SK-N-SH (cell line): ENCODE results near the gene CCDC197. TPM values are rescaled to one million over a fixed set of nuclear protein-coding genes. Genes with fewer than 3 reads are reported as not detected.

Experiments
- CTCF ChIA-PET: fragments of 300-600, 350-600 bp; formaldehyde crosslinking; extraction: SDS; loops from one replicate; lab custom pipeline; 2021; lab: Yijun Ruan, JAX
- POLR2A ChIA-PET: fragments of 350-600 bp; sonication (Branson Sonifier 250); formaldehyde crosslinking; extraction: SDS; loops from one replicate; lab custom pipeline; 2020; ENCODE audit warnings: antibody characterized with exemption, inconsistent platforms; lab: Yijun Ruan, JAX
- DNase-seq: peaks from one replicate; pipeline ENCODE4 v3.0.0; 2012
- H2AFZ ChIP-seq: fragments of 200-600 bp; sonication (generic); 2 replicates; pipeline ENCODE4 v1.8.1; 2016; ENCODE audit warnings: antibody characterized with exemption, mild to moderate bottlenecking, low read depth
- H3F3A ChIP-seq: fragments of 200-600 bp; sonication (generic); replicated peaks from 2 replicates; pipeline ENCODE3; 2016; ENCODE audit warnings: antibody characterized with exemption, mild to moderate bottlenecking; ENCODE audit not compliant: insufficient read depth
- H3K27ac ChIP-seq, 2 experiments: fragments of 200-500 bp in 1 of 2; fragments of 200-600 bp in 1 of 2; sonication (Bioruptor generic) in 1 of 2; sonication (generic), shearing (Covaris generic) in 1 of 2; 2 replicates each; pipeline versions ENCODE4 v1.5.1 to v1.6.1; 2014 to 2016; ENCODE audit warnings: low read depth in 2 of 2, inconsistent platforms in 1 of 2, low read length in 1 of 2, mild to moderate bottlenecking in 1 of 2, mixed read lengths in 1 of 2
- H3K27me3 ChIP-seq: fragments of 200-600 bp; sonication (generic), shearing (Covaris generic); 2 replicates; pipeline ENCODE4 v1.6.1; 2016; ENCODE audit warnings: mixed run types; ENCODE audit not compliant: insufficient read depth
- H3K36me3 ChIP-seq, 2 experiments: fragments of 200-500 bp in 1 of 2; fragments of 200-600 bp in 1 of 2; sonication (Bioruptor generic) in 1 of 2; sonication (generic) in 1 of 2; replicated peaks in 1 of 2; 2 replicates each; pipeline versions ENCODE3 to v1.5.1; 2014 to 2016; ENCODE audit warnings: low read length in 1 of 2, mild to moderate bottlenecking in 1 of 2; ENCODE audit not compliant: insufficient read depth in 2 of 2, control insufficient read depth in 1 of 2
- H3K4me1 ChIP-seq, 2 experiments: fragments of 200-500 bp in 1 of 2; fragments of 200-600 bp in 1 of 2; sonication (Bioruptor generic) in 1 of 2; sonication (generic), shearing (Covaris generic) in 1 of 2; 2 replicates each; pipeline versions ENCODE4 v1.5.1 to v1.6.1; 2014 to 2016; ENCODE audit warnings: low read depth in 1 of 2, low read length in 1 of 2, mixed run types in 1 of 2; ENCODE audit not compliant: insufficient read depth in 2 of 2, control insufficient read depth in 1 of 2
- H3K4me2 ChIP-seq: fragments of 200-600 bp; sonication (generic), shearing (Covaris generic); 2 replicates; pipeline ENCODE4 v1.6.1; 2017; ENCODE audit warnings: mixed run types
- H3K4me3 ChIP-seq, 2 experiments: fragments of 200-500 bp in 1 of 2; fragments of 200-600 bp in 1 of 2; sonication (Bioruptor generic) in 1 of 2; sonication (generic), shearing (Covaris generic) in 1 of 2; 2 replicates each; pipeline versions ENCODE4 v1.5.1 to v1.8.1; 2014 to 2016; ENCODE audit warnings: low read depth in 2 of 2, inconsistent platforms in 1 of 2, low read length in 1 of 2, mild to moderate bottlenecking in 1 of 2, mixed read lengths in 1 of 2, moderate library complexity in 1 of 2
- H3K79me2 ChIP-seq: fragments of 200-600 bp; sonication (generic); 2 replicates; pipeline ENCODE4 v1.8.1; 2017; ENCODE audit warnings: mild to moderate bottlenecking; ENCODE audit not compliant: insufficient read depth
- H3K9ac ChIP-seq: fragments of 200-600 bp; sonication (generic); 2 replicates; pipeline ENCODE4 v1.6.1; 2017; ENCODE audit warnings: mixed run types
- H3K9me2 ChIP-seq: fragments of 200-600 bp; sonication (generic); 2 replicates; pipeline ENCODE4 v1.6.1; 2017; ENCODE audit warnings: mixed run types
- H3K9me3 ChIP-seq: fragments of 200-600 bp; sonication (generic); 2 replicates; pipeline ENCODE4 v1.6.1; 2017; ENCODE audit warnings: mixed run types, mild to moderate bottlenecking, moderate library complexity
- H4K20me1 ChIP-seq: fragments of 200-600 bp; sonication (generic); 2 replicates; pipeline ENCODE4 v1.6.1; 2017; ENCODE audit warnings: mild to moderate bottlenecking, mixed run types; ENCODE audit not compliant: insufficient read depth
- CHD2 ChIP-seq: fragments of 150-350 bp; IDR thresholded peaks from 2 replicates; pipeline ENCODE4 v1.6.1; 2018; ENCODE audit warnings: low read length; ENCODE audit not compliant: partially characterized antibody
- EP300 ChIP-seq, 2 experiments: IDR thresholded peaks; 2 replicates each; pipeline versions ENCODE4 v1.4.0 to v1.6.1; 2012; ENCODE audit warnings: borderline replicate concordance in 1 of 2, low read depth in 1 of 2, low read length in 1 of 2
- FOSL2 ChIP-seq: IDR thresholded peaks from 2 replicates; pipeline ENCODE4 v1.4.0; 2012; ENCODE audit warnings: low read depth, mild to moderate bottlenecking, moderate library complexity, borderline replicate concordance
- FOXJ3 ChIP-seq: sonication (generic); formaldehyde crosslinking; IDR thresholded peaks from 2 replicates; pipeline ENCODE4 v1.5.1; 2020; ENCODE audit warnings: mild to moderate bottlenecking, missing genetic modification reagents
- GATA2 ChIP-seq: sonication (generic); formaldehyde crosslinking; IDR thresholded peaks from 2 replicates; pipeline ENCODE4 v1.5.0; 2020; ENCODE audit warnings: mild to moderate bottlenecking, missing genetic modification reagents
- MXI1 ChIP-seq: IDR thresholded peaks from 2 replicates; pipeline ENCODE4 v1.6.1; 2012; ENCODE audit warnings: mild to moderate bottlenecking, low read depth, low read length, improper control_type of control experiment
- RCOR1 ChIP-seq: fragments of 150-350 bp; IDR thresholded peaks from 2 replicates; pipeline ENCODE4 v1.6.1; 2017; ENCODE audit warnings: antibody characterized with exemption, low read length
- RFX5 ChIP-seq: IDR thresholded peaks from 2 replicates; pipeline ENCODE4 v1.6.1; 2012; ENCODE audit warnings: mild to moderate bottlenecking, improper control_type of control experiment, low read length
- SIN3A ChIP-seq: IDR thresholded peaks from 2 replicates; pipeline ENCODE4 v1.6.1; 2012; ENCODE audit warnings: low read depth, mild to moderate bottlenecking, low read length, moderate library complexity, borderline replicate concordance
- SMC3 ChIP-seq: IDR thresholded peaks from 2 replicates; pipeline ENCODE4 v1.6.1; 2012; ENCODE audit warnings: low read depth, low read length, improper control_type of control experiment
- WGBS: methylation state at CpG from one replicate; pipeline ENCODE4 v1.1.6; 2017; ENCODE audit warnings: low lambda C conversion rate; 5-methylcytosine and 5-hydroxymethylcytosine counted together
- polyA plus RNA-seq, 3 experiments: library from polyadenylated mRNA; depleted of rRNA; stranded (reverse); fragments of >200 nt; gene quantifications; 2 replicates each; pipeline ENCODE4 v1.2.3, GENCODE V29; 2012
- TF ChIP-seq, protein P1 (sequence below): fragments of 200-600 bp; sonication (generic); IDR thresholded peaks from 2 replicates; pipeline ENCODE4 v1.6.1; 2017; ENCODE audit warnings: antibody characterized with exemption, mild to moderate bottlenecking, moderate library complexity
- TF ChIP-seq, protein P2 (sequence below): IDR thresholded peaks from 2 replicates; pipeline ENCODE4 v1.6.1; 2012; ENCODE audit warnings: mild to moderate bottlenecking, low read depth, low read length, moderate library complexity
- TF ChIP-seq, protein P3 (sequence below): fragments of 150-350 bp; IDR thresholded peaks from 2 replicates; pipeline ENCODE4 v1.6.1; 2016; ENCODE audit warnings: mild to moderate bottlenecking, low read depth, low read length

Gene CCDC197
- polyA plus RNA-seq, 1 of the 3 experiments (the other 2 are of a cell fraction), result not detected

DNA sequence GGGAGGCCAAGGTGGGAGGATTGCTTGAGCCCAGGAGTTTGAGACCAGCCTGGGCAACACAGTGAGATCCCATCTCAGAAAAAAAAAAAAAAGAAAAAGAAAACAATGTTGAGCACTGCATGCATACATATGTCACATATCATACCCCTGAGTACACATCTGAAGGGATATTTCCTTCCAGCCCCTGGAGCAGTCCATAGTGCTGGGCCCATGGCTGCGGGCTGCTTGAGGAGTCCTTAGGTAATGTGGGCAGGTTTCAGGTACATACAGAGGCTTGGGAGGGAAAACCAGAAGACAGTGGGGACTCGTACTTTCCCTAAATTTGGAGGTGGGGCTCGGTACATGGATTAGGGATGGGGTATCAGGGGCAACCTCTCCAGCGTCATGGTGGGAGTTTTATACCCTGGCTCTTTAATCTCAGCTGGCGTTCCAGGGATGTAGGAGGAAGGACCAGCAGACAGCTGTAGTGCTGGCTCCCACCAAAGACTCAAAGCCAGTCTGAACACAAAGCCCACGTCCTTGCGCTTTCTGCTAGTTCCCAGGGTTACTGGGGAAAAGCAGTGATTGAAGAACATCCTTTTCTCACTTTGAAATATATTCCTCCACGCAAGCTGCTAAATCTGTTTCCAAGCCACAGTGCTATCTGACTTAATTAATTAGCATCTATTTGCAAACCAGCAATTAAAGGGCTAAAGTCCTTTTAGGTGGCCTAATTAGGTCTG lies 34.2 kb downstream of the CCDC197 start:
- CTCF ChIA-PET, result interaction anchor here (1.1 to 10.8 kb wide), 4 partner anchors 30 to 138 kb away, joined by 3 to 132 read pairs (median 34); partner anchors contain the start of gene IFI27L2

More for the DNA sequence above, 34.2 kb downstream of the CCDC197 start:
- POLR2A ChIA-PET, result no interaction called here
- H3K9me3 ChIP-seq, result no peaks in the 10 kb centered on the region
- H3K4me3 ChIP-seq, result no peak overlapping the region
- H3K9me2 ChIP-seq, result no peaks in the 10 kb centered on the region
- WGBS, result 97% methylated on average over 8 of the region's 8 CpGs
- H3F3A ChIP-seq, result no peaks in the 10 kb centered on the region
- no peak for TF ChIP-seq GATA2 (CRISPR knock-in tag)
- TF ChIP-seq, protein P1, sequence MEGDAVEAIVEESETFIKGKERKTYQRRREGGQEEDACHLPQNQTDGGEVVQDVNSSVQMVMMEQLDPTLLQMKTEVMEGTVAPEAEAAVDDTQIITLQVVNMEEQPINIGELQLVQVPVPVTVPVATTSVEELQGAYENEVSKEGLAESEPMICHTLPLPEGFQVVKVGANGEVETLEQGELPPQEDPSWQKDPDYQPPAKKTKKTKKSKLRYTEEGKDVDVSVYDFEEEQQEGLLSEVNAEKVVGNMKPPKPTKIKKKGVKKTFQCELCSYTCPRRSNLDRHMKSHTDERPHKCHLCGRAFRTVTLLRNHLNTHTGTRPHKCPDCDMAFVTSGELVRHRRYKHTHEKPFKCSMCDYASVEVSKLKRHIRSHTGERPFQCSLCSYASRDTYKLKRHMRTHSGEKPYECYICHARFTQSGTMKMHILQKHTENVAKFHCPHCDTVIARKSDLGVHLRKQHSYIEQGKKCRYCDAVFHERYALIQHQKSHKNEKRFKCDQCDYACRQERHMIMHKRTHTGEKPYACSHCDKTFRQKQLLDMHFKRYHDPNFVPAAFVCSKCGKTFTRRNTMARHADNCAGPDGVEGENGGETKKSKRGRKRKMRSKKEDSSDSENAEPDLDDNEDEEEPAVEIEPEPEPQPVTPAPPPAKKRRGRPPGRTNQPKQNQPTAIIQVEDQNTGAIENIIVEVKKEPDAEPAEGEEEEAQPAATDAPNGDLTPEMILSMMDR, result no peak
- no peak for TF ChIP-seq SIN3A
- TF ChIP-seq, protein P2, sequence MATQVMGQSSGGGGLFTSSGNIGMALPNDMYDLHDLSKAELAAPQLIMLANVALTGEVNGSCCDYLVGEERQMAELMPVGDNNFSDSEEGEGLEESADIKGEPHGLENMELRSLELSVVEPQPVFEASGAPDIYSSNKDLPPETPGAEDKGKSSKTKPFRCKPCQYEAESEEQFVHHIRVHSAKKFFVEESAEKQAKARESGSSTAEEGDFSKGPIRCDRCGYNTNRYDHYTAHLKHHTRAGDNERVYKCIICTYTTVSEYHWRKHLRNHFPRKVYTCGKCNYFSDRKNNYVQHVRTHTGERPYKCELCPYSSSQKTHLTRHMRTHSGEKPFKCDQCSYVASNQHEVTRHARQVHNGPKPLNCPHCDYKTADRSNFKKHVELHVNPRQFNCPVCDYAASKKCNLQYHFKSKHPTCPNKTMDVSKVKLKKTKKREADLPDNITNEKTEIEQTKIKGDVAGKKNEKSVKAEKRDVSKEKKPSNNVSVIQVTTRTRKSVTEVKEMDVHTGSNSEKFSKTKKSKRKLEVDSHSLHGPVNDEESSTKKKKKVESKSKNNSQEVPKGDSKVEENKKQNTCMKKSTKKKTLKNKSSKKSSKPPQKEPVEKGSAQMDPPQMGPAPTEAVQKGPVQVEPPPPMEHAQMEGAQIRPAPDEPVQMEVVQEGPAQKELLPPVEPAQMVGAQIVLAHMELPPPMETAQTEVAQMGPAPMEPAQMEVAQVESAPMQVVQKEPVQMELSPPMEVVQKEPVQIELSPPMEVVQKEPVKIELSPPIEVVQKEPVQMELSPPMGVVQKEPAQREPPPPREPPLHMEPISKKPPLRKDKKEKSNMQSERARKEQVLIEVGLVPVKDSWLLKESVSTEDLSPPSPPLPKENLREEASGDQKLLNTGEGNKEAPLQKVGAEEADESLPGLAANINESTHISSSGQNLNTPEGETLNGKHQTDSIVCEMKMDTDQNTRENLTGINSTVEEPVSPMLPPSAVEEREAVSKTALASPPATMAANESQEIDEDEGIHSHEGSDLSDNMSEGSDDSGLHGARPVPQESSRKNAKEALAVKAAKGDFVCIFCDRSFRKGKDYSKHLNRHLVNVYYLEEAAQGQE, result no peak
- no peak for TF ChIP-seq MXI1
- no peak for TF ChIP-seq RCOR1
- no peak for TF ChIP-seq CHD2
- TF ChIP-seq RFX5, result no peak
- no peak for TF ChIP-seq FOXJ3
- no peak for TF ChIP-seq FOSL2
- TF ChIP-seq SMC3, result no peak
- TF ChIP-seq, protein P3, sequence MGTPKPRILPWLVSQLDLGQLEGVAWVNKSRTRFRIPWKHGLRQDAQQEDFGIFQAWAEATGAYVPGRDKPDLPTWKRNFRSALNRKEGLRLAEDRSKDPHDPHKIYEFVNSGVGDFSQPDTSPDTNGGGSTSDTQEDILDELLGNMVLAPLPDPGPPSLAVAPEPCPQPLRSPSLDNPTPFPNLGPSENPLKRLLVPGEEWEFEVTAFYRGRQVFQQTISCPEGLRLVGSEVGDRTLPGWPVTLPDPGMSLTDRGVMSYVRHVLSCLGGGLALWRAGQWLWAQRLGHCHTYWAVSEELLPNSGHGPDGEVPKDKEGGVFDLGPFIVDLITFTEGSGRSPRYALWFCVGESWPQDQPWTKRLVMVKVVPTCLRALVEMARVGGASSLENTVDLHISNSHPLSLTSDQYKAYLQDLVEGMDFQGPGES, result no peak
- TF ChIP-seq EP300 (IDR thresholded peaks at IDR 0.05; ENCODE audit: borderline replicate concordance in 1 of 2, low read depth in 1 of 2, low read length in 1 of 2), result no peak
- no peaks in the 10 kb centered on the region for H4K20me1 ChIP-seq
- no peak overlapping the region for H3K27ac ChIP-seq
- peaks cover 0 to 18% of the 10 kb centered on the region in 2 experiments; a peak in 1 of 4 replicates for H3K4me1 ChIP-seq
- no peak overlapping the region for H3K9ac ChIP-seq
- no peak for DNase-seq
- H3K27me3 ChIP-seq, result no peaks in the 10 kb centered on the region
- H3K79me2 ChIP-seq, result no peaks in the 10 kb centered on the region
- H2AFZ ChIP-seq, result no peak overlapping the region
- H3K4me2 ChIP-seq, result no peak overlapping the region
- H3K36me3 ChIP-seq, result no peaks in the 10 kb centered on the region
